ENCODE measurements around the gene IGSF3.
A peak's percentile ranks its signal among the peaks of the same experiment; 100 is the strongest.

Gene IGSF3

DNA sequence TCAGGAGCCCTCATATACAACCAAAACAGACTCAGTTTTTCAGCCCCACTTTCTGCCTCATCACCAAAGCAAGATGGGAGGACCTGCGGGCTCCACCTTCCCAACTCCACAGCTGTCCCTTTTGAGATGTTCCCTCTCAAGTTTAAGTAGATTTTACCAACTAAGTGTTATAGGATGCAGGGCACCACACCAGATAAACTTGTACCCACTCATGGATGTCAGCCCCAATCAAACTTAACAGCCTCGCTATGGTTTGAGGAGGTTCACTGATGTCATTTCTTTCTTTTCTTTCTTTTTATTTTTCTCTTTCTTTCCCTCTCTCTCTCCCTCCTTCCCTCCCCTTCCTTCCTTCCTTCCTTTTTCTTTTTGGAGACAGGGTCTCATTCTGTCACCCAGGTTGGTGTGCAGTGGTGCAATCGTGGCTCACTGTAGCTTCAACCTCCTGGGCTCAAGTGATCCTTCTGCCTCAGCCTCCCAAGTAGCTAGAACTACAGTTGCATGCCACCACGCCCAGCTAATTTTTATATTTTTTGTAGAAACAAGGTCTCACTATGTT lies 110.1 kb downstream of the IGSF3 start:
- Histone ChIP-seq H3K27ac (no peak overlapping the region), H3K4me3 (ENCODE audit: low read depth, low read length) (no peak overlapping the region), H3K27me3 (replicated peaks) (no peaks in the 10 kb centered on the region), H3K36me3 (replicated peaks) (no peaks in the 10 kb centered on the region)
- in situ Hi-C loops (cut with HindIII; ENCODE audit: low pct_ligation_motif_present, low sequenced_read_pairs), result no loop called here
- no peak for DNase-seq
- TF ChIP-seq, protein P1, sequence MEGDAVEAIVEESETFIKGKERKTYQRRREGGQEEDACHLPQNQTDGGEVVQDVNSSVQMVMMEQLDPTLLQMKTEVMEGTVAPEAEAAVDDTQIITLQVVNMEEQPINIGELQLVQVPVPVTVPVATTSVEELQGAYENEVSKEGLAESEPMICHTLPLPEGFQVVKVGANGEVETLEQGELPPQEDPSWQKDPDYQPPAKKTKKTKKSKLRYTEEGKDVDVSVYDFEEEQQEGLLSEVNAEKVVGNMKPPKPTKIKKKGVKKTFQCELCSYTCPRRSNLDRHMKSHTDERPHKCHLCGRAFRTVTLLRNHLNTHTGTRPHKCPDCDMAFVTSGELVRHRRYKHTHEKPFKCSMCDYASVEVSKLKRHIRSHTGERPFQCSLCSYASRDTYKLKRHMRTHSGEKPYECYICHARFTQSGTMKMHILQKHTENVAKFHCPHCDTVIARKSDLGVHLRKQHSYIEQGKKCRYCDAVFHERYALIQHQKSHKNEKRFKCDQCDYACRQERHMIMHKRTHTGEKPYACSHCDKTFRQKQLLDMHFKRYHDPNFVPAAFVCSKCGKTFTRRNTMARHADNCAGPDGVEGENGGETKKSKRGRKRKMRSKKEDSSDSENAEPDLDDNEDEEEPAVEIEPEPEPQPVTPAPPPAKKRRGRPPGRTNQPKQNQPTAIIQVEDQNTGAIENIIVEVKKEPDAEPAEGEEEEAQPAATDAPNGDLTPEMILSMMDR (IDR thresholded peaks at IDR 0.05; ENCODE audit: low read depth, low read length, missing control alignments), result no peak

DNA sequence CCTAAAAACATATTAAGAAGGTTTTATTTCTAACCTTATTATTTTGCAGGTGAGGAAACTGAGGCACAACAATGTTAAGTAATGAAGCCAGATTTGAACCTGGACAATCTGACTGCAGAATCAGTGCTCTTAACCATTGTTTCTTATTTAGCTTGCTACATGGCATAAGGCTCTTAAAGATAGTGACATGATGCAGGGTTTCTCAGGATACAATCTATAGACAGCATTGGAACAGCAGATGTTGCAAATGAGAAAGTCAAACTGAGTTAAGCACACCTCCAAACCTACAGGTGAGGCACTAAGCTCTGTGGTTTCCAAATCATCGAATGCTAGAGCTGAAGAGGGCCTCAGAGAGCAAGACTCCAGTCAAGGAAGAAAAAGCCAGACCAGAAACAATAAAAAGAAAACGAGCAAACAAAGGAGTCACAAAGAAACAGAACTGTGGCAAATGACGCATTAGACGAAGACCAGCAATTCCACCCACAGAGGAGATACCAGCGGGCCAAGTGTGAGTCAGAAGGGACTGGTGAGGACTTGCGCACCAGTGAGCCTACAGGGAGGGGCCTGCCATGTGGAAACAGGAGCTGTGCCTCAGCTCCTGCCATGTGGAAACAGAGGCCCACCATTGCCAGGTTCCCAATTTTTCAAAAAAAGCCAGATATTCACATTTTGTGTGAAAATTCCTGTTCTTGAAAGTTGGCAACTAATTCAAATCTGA lies 111.1 kb downstream of the IGSF3 start:
- H3K4me3 ChIP-seq (ENCODE audit: low read depth, low read length), result no peak overlapping the region
- in situ Hi-C loops (cut with HindIII; ENCODE audit: low pct_ligation_motif_present, low sequenced_read_pairs), result no loop called here
- peak overlapping the region; percentile 96 for H3K27ac ChIP-seq

DNA sequence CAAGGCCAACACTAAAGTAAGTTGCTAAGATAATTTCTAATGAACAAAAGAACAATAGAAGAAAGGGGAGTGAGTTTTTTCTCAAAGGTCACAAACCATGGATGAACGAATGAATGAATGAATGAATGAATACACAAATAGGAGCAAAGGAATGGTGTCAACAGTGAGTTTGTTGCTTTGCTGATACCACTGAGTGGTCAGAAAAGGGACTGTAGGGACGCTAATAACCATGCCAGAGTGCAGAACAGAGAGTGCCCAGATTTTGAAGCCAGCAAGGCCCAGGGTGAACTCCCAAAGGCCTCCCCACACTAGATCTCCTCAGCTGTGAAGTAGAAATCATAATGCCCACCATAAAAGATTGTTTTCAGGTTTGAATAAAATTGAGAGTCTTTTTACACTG lies 112.6 kb downstream of the IGSF3 start:
- H3K27ac ChIP-seq, result no peak overlapping the region
- no peak overlapping the region for H3K4me3 ChIP-seq (ENCODE audit: low read depth, low read length)
- H3K36me3 ChIP-seq (replicated peaks), result no peaks in the 10 kb centered on the region
- in situ Hi-C loops (cut with HindIII; ENCODE audit: low pct_ligation_motif_present, low sequenced_read_pairs), result no loop called here
- no peaks in the 10 kb centered on the region for H3K27me3 ChIP-seq (replicated peaks)
- TF ChIP-seq, protein P1 (IDR thresholded peaks at IDR 0.05; ENCODE audit: low read depth, low read length, missing control alignments), result no peak
- no peak for DNase-seq

More for the DNA sequence above, 111.1 kb downstream of the IGSF3 start:
- H3K27me3 ChIP-seq (replicated peaks), result no peaks in the 10 kb centered on the region
- DNase-seq, result peak; percentile 96
- H3K36me3 ChIP-seq (replicated peaks), result no peaks in the 10 kb centered on the region
- TF ChIP-seq, protein P1 (IDR thresholded peaks at IDR 0.05; ENCODE audit: low read depth, low read length, missing control alignments), result no peak

DNA sequence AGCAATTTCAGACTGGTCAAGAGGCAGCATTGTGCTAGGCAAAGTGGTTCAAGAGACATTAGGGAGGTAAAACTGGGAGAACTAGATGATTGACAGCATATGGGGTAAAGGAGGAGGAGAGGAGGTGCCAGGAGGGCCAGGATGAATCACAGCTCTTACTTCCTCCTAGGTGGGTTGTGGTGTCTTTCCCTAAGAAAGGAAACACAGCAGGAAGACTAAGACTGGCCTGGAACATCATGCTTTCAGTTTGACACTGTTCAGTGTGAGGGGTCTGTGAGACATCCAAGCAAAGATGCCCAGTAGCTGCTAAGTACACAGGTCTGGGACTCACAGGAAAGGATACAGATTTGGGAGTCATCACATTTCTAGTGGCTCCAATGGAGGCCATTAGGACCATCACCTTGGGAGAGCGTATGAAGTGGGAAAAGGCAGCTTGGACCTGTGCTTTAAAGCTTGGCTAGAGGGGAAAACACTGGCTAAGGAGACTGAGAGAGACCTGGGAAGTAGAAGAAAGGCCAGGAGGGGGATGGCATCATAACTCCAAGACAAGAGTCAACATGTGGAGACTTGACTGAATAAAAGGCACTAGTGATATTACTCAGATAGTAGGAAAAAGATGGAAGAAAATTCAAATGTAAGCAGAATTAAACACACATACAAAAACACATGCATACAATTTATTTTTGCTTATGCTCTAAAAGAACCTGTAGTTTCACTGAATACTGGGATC lies 114.0 kb downstream of the IGSF3 start:
- in situ Hi-C loops (cut with HindIII; ENCODE audit: low pct_ligation_motif_present, low sequenced_read_pairs), result no loop called here
- DNase-seq, result no peak
- TF ChIP-seq, protein P1 (IDR thresholded peaks at IDR 0.05; ENCODE audit: low read depth, low read length, missing control alignments), result no peak

DNA sequence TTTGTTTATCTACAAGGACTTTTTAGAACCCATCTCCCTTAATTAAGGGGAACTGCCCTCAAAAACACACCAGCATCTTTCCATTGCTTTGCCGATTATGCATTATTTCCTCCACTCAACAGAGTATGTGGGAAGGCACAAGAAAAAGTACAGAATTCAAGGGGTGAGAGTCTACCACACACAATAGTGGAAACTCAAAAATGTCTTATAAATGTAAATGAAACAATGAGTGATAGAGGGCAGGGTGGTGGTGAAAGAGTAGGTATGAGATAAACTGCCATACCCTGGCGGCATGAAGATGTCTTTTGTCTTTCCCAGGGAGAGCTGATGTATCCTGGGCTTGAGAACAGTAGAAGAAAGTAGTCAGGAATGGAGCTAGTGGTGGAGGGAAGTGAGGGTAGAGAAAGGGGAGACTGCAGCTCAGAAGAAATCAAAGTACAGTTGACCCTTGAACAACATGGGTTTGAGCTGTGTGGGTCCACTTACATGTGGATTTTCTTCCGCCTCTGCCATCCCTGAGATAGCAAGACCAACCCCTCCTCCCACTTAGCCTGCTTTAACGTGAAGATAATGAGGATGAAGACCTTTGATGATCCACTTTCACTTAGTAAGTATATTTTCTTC lies 121.1 kb downstream of the IGSF3 start:
- H3K27me3 ChIP-seq (replicated peaks), result no peaks in the 10 kb centered on the region
- no peak for DNase-seq
- TF ChIP-seq, protein P1 (IDR thresholded peaks at IDR 0.05; ENCODE audit: low read depth, low read length, missing control alignments), result no peak
- no peak overlapping the region for H3K27ac ChIP-seq
- H3K36me3 ChIP-seq (replicated peaks), result peaks cover 2% of the 10 kb centered on the region
- H3K4me3 ChIP-seq (ENCODE audit: low read depth, low read length), result no peak overlapping the region
- in situ Hi-C loops (cut with HindIII; ENCODE audit: low pct_ligation_motif_present, low sequenced_read_pairs), result no loop called here

More for the DNA sequence above, 114.0 kb downstream of the IGSF3 start:
- Histone ChIP-seq H3K36me3 (replicated peaks) (no peaks in the 10 kb centered on the region), H3K27ac (no peak overlapping the region), H3K4me3 (ENCODE audit: low read depth, low read length) (no peak overlapping the region), H3K27me3 (replicated peaks) (no peaks in the 10 kb centered on the region)

Measured in brain microvascular endothelial cell (primary cell).